Renal cortical epithelial cell (primary cell): ENCODE results near the gene SMAD7. TPM values are rescaled to one million over a fixed set of nuclear protein-coding genes. Genes with fewer than 3 reads are reported as not detected.
"Not testable (repeated sequence)": the region's sequence is repeated elsewhere in the genome, so short reads cannot be mapped to it uniquely, and the experiment has no call there.

Experiments
- DNase-seq: peaks from one replicate; pipeline ENCODE4 v3.0.0-alpha.2; 2011; ENCODE audit warnings: low read depth
- total RNA-seq: library from RNA; depleted of rRNA; stranded (reverse); fragments of >200 nt; gene quantifications from 2 replicates; pipeline ENCODE4 v1.2.3, GENCODE V29; 2014

The SMAD7 gene
- total RNA-seq, 1 donor from 2014 or later = 71.3 TPM

DNA sequence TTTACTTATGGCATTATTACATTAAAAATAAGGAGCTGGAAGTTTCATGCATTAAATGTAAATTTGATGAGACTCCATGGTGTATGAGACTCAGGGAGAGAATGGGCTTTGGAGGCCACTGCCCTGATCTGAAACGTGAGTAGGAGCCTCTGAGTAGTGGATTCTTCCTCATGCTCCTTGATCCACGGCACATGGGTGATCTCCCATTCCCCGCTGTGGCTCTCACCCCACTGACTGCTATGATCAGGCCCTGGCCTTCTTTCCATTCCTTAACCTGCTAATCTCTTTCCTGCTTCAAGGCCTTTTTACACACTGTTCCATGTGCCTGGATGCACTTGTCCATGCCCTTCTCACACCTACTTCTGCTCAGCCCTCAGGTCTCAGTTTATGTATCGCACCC, 68.4 kb downstream of the SMAD7 start:
- DNase-seq = no peak

DNA sequence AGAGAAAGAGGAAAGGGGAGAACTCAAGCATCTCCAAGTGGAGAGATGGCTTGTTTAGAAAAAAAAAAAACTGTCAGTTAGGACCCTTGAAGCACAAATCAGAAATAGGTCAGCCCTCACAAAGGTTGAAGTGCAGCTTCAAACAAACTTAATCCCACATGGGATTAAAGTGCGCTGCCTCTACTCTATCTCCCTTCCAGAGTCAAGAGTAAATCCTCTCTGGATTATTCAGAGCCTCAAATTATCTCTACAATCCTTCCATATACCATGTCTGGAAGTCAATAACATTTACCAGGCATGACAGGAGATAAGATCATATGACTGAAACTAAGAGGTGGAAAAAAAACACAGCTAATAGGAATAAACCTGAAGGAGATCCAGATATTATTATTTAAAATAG, 69.8 kb downstream of the SMAD7 start:
- no peak for DNase-seq

DNA sequence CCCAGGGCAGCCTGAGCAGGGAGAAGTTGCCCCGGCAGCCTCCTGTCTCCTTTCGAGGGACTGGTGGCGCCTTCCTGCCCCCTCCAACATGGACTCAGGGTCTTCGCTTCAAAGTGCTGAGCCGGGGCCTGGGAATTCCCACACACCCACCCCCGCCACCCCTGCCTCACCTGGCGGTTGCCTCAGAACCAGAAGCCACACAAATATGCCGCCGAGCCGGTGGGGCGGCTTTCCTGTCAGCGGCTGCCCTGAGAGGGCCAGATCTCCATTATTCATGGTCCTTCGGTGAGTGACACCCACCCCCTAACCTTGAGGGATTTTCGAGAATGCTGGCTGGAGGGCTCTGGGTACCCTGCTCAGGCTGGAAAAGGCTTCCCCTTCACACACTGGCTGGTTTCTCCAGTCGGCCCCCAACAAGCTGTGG, 71.7 kb downstream of the SMAD7 start:
- DNase-seq = no peak

DNA sequence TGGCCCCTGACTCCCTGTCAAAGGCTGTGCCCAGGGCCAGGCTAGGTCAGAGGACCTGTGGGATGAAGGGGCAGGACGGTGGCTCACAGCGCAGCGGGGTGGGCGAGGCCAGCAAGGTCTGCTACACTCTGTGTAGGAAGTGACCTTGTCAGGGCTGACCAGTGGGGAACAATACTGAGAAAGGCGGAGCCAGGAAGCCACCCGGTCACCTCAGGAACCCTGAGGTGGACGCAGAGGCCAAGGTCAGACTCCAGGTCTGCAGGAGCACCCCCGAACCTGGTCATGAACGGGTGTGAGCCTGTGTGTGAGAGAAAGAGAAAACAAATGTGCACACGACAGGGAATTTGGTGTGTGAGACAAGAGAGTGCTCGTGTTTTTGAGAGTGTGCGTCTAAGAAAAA, 72.3 kb downstream of the SMAD7 start:
- no peak for DNase-seq

DNA sequence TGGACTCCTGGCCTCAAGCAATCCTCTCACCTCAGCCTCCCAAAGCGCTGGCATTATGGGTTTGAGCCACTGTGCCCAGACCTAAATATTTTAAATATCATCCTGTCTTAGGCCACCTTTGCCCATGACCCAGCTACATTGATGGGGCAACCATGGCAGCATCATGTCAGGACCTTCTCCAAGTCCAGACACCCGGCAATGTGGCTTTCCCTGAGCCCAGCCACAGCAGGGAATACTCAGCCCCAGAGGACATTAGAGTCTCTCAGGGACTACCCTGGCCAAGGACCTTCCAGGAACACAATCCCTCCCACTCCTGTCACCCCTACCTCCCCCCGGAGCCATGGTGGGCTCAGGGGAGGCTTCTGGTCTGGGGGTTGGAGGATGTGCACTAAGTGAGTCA, 72.8 kb downstream of the SMAD7 start:
- DNase-seq = no peak

DNA sequence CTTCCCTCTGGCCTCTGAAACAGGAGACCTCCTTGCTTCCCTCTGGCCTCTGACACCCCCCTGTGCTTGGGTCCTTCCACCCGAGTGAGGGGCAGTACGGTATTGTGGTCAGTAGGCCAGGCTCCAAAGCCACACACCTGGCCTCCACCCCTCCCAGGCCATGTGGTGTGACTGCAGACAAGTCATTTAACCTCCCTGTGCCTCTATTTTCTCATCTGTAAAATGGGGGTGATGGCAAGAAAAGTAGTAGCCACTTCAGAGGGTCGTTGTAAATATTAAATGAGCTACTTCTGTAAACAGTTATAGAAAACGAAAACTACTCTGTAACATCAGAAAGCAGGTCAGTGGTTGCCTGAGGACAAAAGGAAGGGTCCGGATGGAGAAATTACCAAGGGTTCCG, 74.2 kb downstream of the SMAD7 start:
- no peak for DNase-seq

DNA sequence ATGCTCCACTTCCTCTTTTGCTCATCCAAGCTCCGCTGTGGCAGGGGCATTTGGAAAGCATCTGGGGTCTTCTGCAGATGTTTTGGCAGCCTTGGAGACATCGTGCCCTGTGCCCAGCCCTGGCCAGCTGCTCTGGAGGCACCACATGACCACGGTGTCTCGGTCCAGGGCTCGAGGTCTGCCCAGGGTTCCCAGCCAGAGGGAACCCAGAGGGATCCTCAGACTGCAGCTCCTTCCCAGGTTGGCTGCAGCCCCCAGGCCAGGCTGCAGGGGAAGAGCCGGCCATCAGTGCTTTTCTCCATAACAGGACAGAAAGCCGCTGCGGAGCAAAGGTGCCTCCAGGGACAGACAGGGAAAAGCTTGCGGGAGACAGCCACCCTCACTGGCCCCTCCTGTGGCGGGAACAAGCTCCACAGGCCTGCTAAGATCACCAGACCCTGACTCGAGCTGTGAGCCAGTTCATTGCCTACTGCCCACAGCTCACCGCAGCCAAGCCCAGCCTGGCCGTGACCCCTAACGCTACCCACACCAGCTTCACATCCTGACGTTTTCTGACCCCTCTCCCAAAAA, 74.7 kb downstream of the SMAD7 start:
- peak; percentile 79 for DNase-seq

DNA sequence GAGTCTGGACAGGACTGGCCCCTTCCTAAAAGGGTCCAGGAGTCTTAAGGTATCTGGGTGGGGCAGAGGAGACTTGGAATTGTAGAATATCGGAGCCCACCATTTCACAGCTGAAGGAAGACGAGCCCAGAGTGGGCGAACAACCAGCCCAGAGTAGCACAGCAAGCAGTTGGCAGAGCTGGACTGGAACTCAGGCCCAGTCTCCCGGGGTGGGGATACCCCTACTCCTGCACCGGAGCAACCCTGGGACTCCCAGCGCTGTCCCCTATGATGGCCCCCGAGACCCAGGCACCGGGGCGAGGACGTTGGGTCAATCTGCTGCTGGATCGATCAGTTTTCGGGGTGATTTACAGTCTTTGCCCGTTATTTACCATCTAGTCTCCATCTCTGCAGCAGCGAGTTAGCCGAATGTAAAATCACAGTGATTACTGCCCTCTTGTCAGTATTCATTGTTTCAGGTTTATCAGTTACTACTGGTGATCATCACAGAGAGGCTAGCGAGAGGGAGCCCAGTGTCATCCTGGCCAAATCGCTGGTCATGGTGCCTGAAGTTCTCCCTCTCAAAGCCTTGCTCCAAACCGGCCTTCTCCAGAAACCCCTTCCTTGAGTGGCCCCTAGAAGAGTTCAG, 75.3 kb downstream of the SMAD7 start:
- DNase-seq = no peak

DNA sequence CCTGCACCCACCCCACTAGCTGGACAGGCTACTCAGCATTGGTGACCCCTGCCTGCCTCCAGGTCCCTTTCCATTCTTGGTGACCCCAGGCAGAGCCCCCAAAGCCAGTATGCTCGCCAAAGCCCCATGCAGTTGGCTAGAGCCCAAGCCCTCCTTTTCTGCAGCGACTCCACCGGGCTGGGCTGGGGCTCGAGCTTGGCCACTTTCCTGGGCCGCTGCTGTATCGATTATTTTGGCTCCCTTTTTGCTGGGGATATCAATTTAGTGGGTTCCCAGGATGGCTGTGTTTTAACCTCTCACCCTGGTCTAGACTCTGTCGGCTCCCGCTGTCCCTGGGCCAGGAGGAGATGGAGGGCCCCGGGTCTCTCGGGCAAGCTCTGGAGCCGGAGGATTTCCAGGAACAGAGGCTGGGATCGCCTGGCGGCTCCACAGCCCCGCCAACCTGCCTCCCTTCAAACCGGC, 76.0 kb downstream of the SMAD7 start:
- DNase-seq = no peak

DNA sequence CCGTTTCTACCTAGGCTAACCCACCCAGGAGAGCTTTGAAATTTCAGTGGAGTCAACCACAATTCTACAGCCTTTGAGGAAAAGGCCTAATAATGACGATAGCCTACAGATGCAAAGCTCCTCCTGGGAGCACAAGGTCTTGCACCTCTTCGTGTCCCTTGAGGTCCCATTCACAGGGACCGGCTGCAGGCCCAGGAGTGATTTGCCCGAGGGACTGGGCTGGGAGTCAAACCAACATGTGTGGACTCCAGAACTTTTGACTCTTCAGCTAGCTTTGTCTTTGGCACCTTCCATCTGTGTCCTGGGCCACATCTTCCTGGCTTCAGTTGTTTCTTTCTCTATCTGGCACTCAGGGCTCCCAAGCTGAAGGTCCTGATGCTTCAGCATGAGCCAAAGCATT, 76.5 kb downstream of the SMAD7 start:
- no peak for DNase-seq

DNA sequence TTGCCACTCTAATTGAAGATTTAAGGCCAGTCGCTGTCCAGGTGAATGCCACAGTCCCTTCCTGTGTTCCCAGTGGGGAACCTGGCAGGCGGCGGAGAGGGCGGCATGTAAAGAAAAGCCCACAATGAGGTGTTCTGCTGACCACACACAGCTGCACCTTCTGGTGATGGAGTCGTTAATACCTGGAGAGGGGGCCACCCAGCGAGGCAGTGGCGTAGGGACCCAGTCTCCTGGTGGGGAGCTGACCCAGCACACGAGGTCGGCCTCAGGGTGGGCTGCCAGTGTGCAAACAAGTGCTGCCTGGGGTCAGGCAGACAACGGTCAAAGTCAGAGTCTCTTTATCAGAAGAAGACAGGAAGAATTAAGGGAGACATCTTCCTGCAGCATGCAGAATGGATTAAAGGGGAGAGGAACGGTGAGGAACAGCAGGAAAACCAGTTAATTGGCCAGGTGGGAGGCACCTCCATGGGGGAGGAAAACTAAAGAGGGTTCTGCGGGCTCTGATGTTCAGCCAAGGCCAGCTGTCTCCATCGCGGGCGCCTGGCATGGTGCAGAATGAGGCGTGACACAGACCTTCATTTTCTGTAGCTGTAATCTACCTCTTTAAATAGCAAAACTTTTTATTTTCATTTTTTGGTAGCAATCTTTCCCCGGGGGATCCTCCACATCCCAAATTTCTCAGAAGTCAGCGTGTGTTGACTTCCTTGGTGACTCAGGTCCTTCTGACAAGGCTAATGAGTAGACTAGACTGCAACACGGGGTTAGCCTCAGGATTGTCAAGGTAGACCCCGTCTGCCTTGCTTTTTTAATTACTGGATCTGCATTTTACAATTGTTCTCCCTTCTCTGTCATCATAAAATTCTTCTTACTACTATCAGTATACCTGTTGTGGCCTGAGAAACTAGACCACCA, 78.3 kb downstream of the SMAD7 start:
- DNase-seq = peak; percentile 48

DNA sequence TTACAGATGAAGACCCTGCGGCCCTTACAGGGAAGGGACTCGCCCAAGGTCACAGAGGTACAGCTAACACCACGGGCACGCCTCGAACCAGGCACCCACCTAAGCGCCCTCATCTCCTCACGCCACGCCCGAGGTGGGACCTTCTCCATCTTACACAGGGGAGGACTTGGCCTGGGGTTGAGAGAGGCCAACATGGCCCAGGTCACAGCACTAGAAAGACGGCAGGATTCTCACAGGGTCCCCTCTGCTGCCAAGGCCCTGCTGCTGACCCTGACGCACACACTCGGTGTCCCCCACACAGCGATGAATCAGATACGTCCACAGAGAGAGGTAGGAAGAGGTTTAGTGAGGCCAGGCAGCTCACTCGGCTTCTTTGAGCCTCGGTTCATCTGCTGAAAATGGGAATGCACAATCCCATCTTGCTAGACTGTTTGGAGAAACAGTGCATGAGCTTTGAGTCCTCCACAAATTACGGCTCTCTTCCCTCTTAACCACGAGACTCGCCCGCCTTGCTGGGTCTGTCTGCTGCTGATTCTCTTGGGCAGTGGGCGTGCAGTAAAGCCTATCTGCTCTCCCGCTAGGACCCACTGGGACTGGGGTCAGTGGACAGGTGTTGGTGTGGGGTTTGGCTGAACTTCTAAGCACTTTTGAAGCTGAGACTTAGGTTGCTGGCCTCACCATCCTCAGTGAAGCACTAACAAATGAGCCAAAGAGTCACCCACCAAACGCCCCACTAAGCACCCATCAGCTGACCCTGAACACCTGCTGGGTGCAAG, 79.2 kb downstream of the SMAD7 start:
- no peak for DNase-seq

DNA sequence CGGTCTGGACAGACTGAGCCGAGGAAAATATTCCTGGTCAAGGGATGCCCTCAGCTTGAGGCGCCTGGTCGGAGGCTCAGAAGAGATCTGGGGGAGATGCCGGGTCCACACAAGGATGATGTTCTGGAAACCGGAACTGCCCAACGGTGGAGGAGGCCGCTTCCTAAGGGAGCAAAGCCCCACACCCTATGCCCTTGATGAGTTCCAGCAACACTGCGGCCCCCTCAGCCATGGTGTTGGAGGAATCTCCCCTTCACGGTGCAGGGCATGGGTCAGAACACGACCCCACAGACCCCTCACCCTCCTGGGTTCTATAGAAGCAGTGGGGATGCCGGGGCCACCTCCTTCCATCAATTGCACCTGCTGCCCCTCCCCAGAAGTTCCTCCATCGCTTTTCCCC, 79.8 kb downstream of the SMAD7 start:
- DNase-seq = not testable (repeated sequence)
